ENCODE results near the gene IGSF1. TPM values are rescaled to one million over a fixed set of nuclear protein-coding genes. Genes with fewer than 3 reads are reported as not detected.

The IGSF1 gene
- total RNA-seq, 1 experiment from 2014 or later, result 0.79 TPM

- no peak for TF ChIP-seq YY1 (IDR thresholded peaks at IDR 0.05; ENCODE audit: extremely low read depth, insufficient replicate concordance, low read depth, low read length)
- TF ChIP-seq SRF (IDR thresholded peaks at IDR 0.05; ENCODE audit: low read depth), result no peak
- TF ChIP-seq RAD21 (IDR thresholded peaks at IDR 0.05; ENCODE audit: low read depth), result no peak
- no peak for TF ChIP-seq SP1 (IDR thresholded peaks at IDR 0.05; ENCODE audit: low read depth)
Observed at GRCh38 chrX:131298036-131298435, 8.9 kb upstream of the IGSF1 start (continued).

DNA sequence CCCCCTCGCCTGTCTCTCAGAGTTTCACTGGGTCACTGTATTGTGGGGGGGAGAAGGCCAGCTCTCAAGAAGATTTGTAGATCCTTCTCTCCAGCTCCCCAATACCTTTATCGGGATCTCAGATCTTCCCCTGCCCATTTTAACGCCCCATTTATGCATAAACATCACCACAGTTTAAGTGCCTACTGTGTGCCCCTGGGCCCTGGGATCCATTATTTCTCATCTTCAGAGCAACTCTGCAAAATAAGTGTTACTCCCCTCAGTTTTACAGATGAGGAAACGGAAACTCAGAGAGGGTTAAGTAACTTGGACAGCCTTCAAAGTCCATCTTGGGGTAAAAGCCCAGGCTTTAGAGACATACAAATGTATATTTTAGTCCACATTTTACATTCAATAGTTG lies 421 bp upstream of the IGSF1 start:
- ATAC-seq, result no peak
- Histone ChIP-seq H3K36me3 (ENCODE audit: control insufficient read depth in 1 of 2, insufficient read depth in 2 of 2, low read length in 2 of 2) (no peaks in the 10 kb centered on the region), H3K27ac (ENCODE audit: low read depth, low read length) (no peak overlapping the region), H4K20me1 (ENCODE audit: insufficient read depth) (no peaks in the 10 kb centered on the region), H3K9me2 (ENCODE audit: insufficient read depth) (no peaks in the 10 kb centered on the region), H3K9ac (ENCODE audit: low read length) (no peak overlapping the region), H3K4me3 (replicated peaks in 1 of 2; ENCODE audit: low read depth in 1 of 2, low read length in 2 of 2) (no peak overlapping the region), H3K4me1 (ENCODE audit: control insufficient read depth in 1 of 2, insufficient read depth in 2 of 2, low read length in 2 of 2) (no peaks in the 10 kb centered on the region), H2AFZ (ENCODE audit: low read depth, low read length, poor library complexity, severe bottlenecking) (no peak overlapping the region), H3K27me3 (ENCODE audit: insufficient read depth, low read length) (no peaks in the 10 kb centered on the region), H3K9me3 (ENCODE audit: control insufficient read depth in 1 of 2, insufficient read depth in 1 of 2, low read depth in 1 of 2, low read length in 2 of 2) (no peaks in the 10 kb centered on the region), H3K79me2 (ENCODE audit: insufficient read depth, low read length) (no peaks in the 10 kb centered on the region), H3K4me2 (ENCODE audit: low read length) (no peak overlapping the region)
- ChIA-PET POLR2A (no interaction called here), CTCF (no interaction called here), RAD21 (ENCODE audit: low non-redundant PET in 1 of 2, low total read pairs in 2 of 2, uncharacterized antibody in 2 of 2, unreplicated experiment in 2 of 2) (no interaction called here)
- intact Hi-C loops (cut with micrococcal nuclease), result no loop called here
- BruUV-seq (replicated peaks), result no TSS peak
- no peak for DNase-seq (ENCODE audit: low read depth, low spot score)
- TF ChIP-seq EZH2phosphoT487 (IDR thresholded peaks at IDR 0.05; ENCODE audit: borderline replicate concordance), result no peak
- TF ChIP-seq POLR2AphosphoS5 (IDR thresholded peaks at IDR 0.05; ENCODE audit: low read depth, low read length), result no peak
- TF ChIP-seq, protein P1, sequence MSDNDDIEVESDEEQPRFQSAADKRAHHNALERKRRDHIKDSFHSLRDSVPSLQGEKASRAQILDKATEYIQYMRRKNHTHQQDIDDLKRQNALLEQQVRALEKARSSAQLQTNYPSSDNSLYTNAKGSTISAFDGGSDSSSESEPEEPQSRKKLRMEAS (IDR thresholded peaks at IDR 0.05), result no peak
- TF ChIP-seq, protein P2, sequence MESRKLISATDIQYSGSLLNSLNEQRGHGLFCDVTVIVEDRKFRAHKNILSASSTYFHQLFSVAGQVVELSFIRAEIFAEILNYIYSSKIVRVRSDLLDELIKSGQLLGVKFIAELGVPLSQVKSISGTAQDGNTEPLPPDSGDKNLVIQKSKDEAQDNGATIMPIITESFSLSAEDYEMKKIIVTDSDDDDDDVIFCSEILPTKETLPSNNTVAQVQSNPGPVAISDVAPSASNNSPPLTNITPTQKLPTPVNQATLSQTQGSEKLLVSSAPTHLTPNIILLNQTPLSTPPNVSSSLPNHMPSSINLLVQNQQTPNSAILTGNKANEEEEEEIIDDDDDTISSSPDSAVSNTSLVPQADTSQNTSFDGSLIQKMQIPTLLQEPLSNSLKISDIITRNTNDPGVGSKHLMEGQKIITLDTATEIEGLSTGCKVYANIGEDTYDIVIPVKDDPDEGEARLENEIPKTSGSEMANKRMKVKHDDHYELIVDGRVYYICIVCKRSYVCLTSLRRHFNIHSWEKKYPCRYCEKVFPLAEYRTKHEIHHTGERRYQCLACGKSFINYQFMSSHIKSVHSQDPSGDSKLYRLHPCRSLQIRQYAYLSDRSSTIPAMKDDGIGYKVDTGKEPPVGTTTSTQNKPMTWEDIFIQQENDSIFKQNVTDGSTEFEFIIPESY (IDR thresholded peaks at IDR 0.05; ENCODE audit: extremely low read depth, insufficient replicate concordance, low read length), result no peak
- TF ChIP-seq CTCF (IDR thresholded peaks at IDR 0.05 in 2 of 3, conservative IDR thresholded peaks at IDR 0.05 in 1 of 3; ENCODE audit: borderline replicate concordance in 1 of 3, insufficient read depth in 1 of 3, low read depth in 2 of 3, low read length in 2 of 3), result no peak
- no peak for TF ChIP-seq YY1 (IDR thresholded peaks at IDR 0.05; ENCODE audit: extremely low read depth, insufficient replicate concordance, low read depth, low read length)
- TF ChIP-seq, protein P3, sequence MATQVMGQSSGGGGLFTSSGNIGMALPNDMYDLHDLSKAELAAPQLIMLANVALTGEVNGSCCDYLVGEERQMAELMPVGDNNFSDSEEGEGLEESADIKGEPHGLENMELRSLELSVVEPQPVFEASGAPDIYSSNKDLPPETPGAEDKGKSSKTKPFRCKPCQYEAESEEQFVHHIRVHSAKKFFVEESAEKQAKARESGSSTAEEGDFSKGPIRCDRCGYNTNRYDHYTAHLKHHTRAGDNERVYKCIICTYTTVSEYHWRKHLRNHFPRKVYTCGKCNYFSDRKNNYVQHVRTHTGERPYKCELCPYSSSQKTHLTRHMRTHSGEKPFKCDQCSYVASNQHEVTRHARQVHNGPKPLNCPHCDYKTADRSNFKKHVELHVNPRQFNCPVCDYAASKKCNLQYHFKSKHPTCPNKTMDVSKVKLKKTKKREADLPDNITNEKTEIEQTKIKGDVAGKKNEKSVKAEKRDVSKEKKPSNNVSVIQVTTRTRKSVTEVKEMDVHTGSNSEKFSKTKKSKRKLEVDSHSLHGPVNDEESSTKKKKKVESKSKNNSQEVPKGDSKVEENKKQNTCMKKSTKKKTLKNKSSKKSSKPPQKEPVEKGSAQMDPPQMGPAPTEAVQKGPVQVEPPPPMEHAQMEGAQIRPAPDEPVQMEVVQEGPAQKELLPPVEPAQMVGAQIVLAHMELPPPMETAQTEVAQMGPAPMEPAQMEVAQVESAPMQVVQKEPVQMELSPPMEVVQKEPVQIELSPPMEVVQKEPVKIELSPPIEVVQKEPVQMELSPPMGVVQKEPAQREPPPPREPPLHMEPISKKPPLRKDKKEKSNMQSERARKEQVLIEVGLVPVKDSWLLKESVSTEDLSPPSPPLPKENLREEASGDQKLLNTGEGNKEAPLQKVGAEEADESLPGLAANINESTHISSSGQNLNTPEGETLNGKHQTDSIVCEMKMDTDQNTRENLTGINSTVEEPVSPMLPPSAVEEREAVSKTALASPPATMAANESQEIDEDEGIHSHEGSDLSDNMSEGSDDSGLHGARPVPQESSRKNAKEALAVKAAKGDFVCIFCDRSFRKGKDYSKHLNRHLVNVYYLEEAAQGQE (IDR thresholded peaks at IDR 0.05; ENCODE audit: low read depth), result no peak
- no peak for TF ChIP-seq ZNF274 (IDR thresholded peaks at IDR 0.05; ENCODE audit: low read depth, low read length)
- no peak for TF ChIP-seq SP1 (IDR thresholded peaks at IDR 0.05; ENCODE audit: low read depth)
- TF ChIP-seq FOSL1 (IDR thresholded peaks at IDR 0.05; ENCODE audit: low read depth), result no peak
- no peak for TF ChIP-seq RAD21 (IDR thresholded peaks at IDR 0.05; ENCODE audit: low read depth)
- TF ChIP-seq SIN3A (IDR thresholded peaks at IDR 0.05; ENCODE audit: low read depth), result no peak
- TF ChIP-seq, protein P4, sequence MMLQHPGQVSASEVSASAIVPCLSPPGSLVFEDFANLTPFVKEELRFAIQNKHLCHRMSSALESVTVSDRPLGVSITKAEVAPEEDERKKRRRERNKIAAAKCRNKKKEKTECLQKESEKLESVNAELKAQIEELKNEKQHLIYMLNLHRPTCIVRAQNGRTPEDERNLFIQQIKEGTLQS (IDR thresholded peaks at IDR 0.05), result no peak
- TF ChIP-seq EGR1 (IDR thresholded peaks at IDR 0.05; ENCODE audit: low read depth), result no peak
- no peak for TF ChIP-seq CEBPB (IDR thresholded peaks at IDR 0.05; ENCODE audit: low read depth)
- TF ChIP-seq JUND (IDR thresholded peaks at IDR 0.05), result no peak
- TF ChIP-seq EZH2 (IDR thresholded peaks at IDR 0.05), result no peak
- no peak for TF ChIP-seq ELF1 (IDR thresholded peaks at IDR 0.05; ENCODE audit: borderline replicate concordance, low read depth)
